SKM-1 treated with dmso at 0.1 percent for 144 hours (cell line): ENCODE data around the gene TBC1D30.
A peak's percentile ranks its signal among the peaks of the same experiment; 100 is the strongest.

ENCODE experiments used
- DNase-seq: peaks from one replicate; lab custom pipeline; 2025; ENCODE audit not compliant: unreplicated experiment; lab: John Stamatoyannopoulos, UW

The TBC1D30 gene

GRCh38 chr12:64858882-64859605 lies 34.6 kb downstream of the TBC1D30 start:
- no peak for DNase-seq

- no peak for DNase-seq
Measured at GRCh38 chr12:64860446-64860998, 36.1 kb downstream of the TBC1D30 start.

- DNase-seq: no peak
Measured at GRCh38 chr12:64864319-64864718, 39.9 kb downstream of the TBC1D30 start.

- no peak for DNase-seq
Measured at GRCh38 chr12:64875186-64875585, 50.7 kb downstream of the TBC1D30 start.

- DNase-seq: no peak
Measured at GRCh38 chr12:64876388-64877071, 52.1 kb downstream of the TBC1D30 start.

GRCh38 chr12:64877363-64878004 lies 53.0 kb downstream of the TBC1D30 start:
- DNase-seq: no peak

- DNase-seq: no peak
Measured at GRCh38 chr12:64882687-64883086, 58.2 kb downstream of the TBC1D30 start.

- no peak for DNase-seq
Measured at GRCh38 chr12:64883264-64884163, 59.1 kb downstream of the TBC1D30 start.

GRCh38 chr12:64884164-64884542 lies 59.7 kb downstream of the TBC1D30 start:
- no peak for DNase-seq

- DNase-seq: no peak
Measured at GRCh38 chr12:64884728-64885127, 60.3 kb downstream of the TBC1D30 start.

GRCh38 chr12:64889434-64890216 lies 65.2 kb downstream of the TBC1D30 start:
- no peak for DNase-seq

- DNase-seq: peak; percentile 17
Measured at GRCh38 chr12:64890873-64891468, 66.5 kb downstream of the TBC1D30 start.

GRCh38 chr12:64891629-64892028 lies 67.2 kb downstream of the TBC1D30 start:
- no peak for DNase-seq

GRCh38 chr12:64892561-64892960 lies 68.1 kb downstream of the TBC1D30 start:
- DNase-seq: no peak

- DNase-seq: no peak
Measured at GRCh38 chr12:64893961-64894360, 69.5 kb downstream of the TBC1D30 start.

- DNase-seq: no peak
Measured at GRCh38 chr12:64894827-64895475, 70.5 kb downstream of the TBC1D30 start.

GRCh38 chr12:64895526-64895925 lies 71.1 kb downstream of the TBC1D30 start:
- no peak for DNase-seq

- DNase-seq: no peak
Measured at GRCh38 chr12:64900540-64900939, 76.1 kb downstream of the TBC1D30 start.

- no peak for DNase-seq
Measured at GRCh38 chr12:64903479-64904152, 79.2 kb downstream of the TBC1D30 start.
